Dendritic cell treated with granulocyte-macrophage colony-stimulating factor and Interleukin-4, amounts not matched to agents 40 ng/mL and 50 ng/mL, for 4 days (primary cell): ENCODE measurements around the gene SIX2.

Experiments used
- H3K27ac Mint-ChIP-seq: one replicate; pipeline ENCODE4 v1.8.0; 2022; ENCODE audit warnings: mild to moderate bottlenecking, mixed read lengths
- H3K27me3 Mint-ChIP-seq: one replicate; pipeline ENCODE4 v1.8.0; 2022; ENCODE audit warnings: mild to moderate bottlenecking, mixed read lengths
- H3K36me3 Mint-ChIP-seq: one replicate; pipeline ENCODE4 v1.8.0; 2022; ENCODE audit warnings: low read depth, mixed read lengths
- H3K4me1 Mint-ChIP-seq: one replicate; pipeline ENCODE4 v1.8.0; 2022; ENCODE audit warnings: low read depth, mixed read lengths
- H3K4me3 Mint-ChIP-seq: one replicate; pipeline ENCODE4 v1.8.0; 2022; ENCODE audit warnings: mild to moderate bottlenecking, moderate library complexity, mixed read lengths
- H3K9me3 Mint-ChIP-seq: one replicate; pipeline ENCODE4 v1.8.0; 2022; ENCODE audit warnings: mixed read lengths
- intact Hi-C: fragments of 100-400 bp; cut with micrococcal nuclease; formaldehyde crosslinking; loops from one replicate; pipeline ENCODE4 v1.15.0; 2022

The SIX2 gene

GRCh38 chr2:45002686-45003085 is 6.6 kb downstream of the SIX2 start:
- H3K4me3 Mint-ChIP-seq = no peak overlapping the region
- no peaks in the 10 kb centered on the region for H3K36me3 Mint-ChIP-seq
- H3K27ac Mint-ChIP-seq = no peak overlapping the region
- intact Hi-C loops = no loop called here
- no peaks in the 10 kb centered on the region for H3K9me3 Mint-ChIP-seq
- peaks cover 97% of the 10 kb centered on the region for H3K27me3 Mint-ChIP-seq
- H3K4me1 Mint-ChIP-seq = peaks cover 27% of the 10 kb centered on the region

- no peak overlapping the region for H3K4me3 Mint-ChIP-seq
- H3K9me3 Mint-ChIP-seq = no peaks in the 10 kb centered on the region
- H3K27me3 Mint-ChIP-seq = peaks cover 97% of the 10 kb centered on the region
- intact Hi-C loops = no loop called here
- H3K27ac Mint-ChIP-seq = no peak overlapping the region
- H3K36me3 Mint-ChIP-seq = no peaks in the 10 kb centered on the region
- peaks cover 27% of the 10 kb centered on the region for H3K4me1 Mint-ChIP-seq
Measured at GRCh38 chr2:45001869-45002385, 7.3 kb downstream of the SIX2 start.

GRCh38 chr2:45000921-45001868 is 8.1 kb downstream of the SIX2 start:
- intact Hi-C loops = no loop called here
- Mint-ChIP-seq H3K27me3 (peaks cover 95% of the 10 kb centered on the region), H3K36me3 (no peaks in the 10 kb centered on the region), H3K9me3 (no peaks in the 10 kb centered on the region), H3K27ac (no peak overlapping the region), H3K4me3 (peak overlapping the region; percentile 27), H3K4me1 (peaks cover 20% of the 10 kb centered on the region)

- peaks cover 94% of the 10 kb centered on the region for H3K27me3 Mint-ChIP-seq
- no peaks in the 10 kb centered on the region for H3K36me3 Mint-ChIP-seq
- H3K4me3 Mint-ChIP-seq = no peak overlapping the region
- intact Hi-C loops = no loop called here
- no peak overlapping the region for H3K27ac Mint-ChIP-seq
- no peaks in the 10 kb centered on the region for H3K9me3 Mint-ChIP-seq
- peaks cover 26% of the 10 kb centered on the region for H3K4me1 Mint-ChIP-seq
Measured at GRCh38 chr2:45000341-45000901, 8.8 kb downstream of the SIX2 start.

GRCh38 chr2:44999540-44999939 is 9.7 kb downstream of the SIX2 start:
- Mint-ChIP-seq H3K27ac (no peak overlapping the region), H3K27me3 (peaks cover 92% of the 10 kb centered on the region), H3K4me1 (peaks cover 26% of the 10 kb centered on the region), H3K4me3 (no peak overlapping the region), H3K9me3 (no peaks in the 10 kb centered on the region), H3K36me3 (no peaks in the 10 kb centered on the region)
- intact Hi-C loops = no loop called here

- Mint-ChIP-seq H3K4me1 (peaks cover 19% of the 10 kb centered on the region), H3K27ac (no peak overlapping the region), H3K9me3 (no peaks in the 10 kb centered on the region), H3K4me3 (no peak overlapping the region), H3K27me3 (peaks cover 91% of the 10 kb centered on the region), H3K36me3 (no peaks in the 10 kb centered on the region)
- intact Hi-C loops = no loop called here
Measured at GRCh38 chr2:44997963-44998362, 11.3 kb downstream of the SIX2 start.

- Mint-ChIP-seq H3K27me3 (peaks cover 80% of the 10 kb centered on the region), H3K4me3 (no peak overlapping the region), H3K4me1 (peaks cover 13% of the 10 kb centered on the region), H3K36me3 (no peaks in the 10 kb centered on the region), H3K27ac (no peak overlapping the region), H3K9me3 (peaks cover 9% of the 10 kb centered on the region)
- intact Hi-C loops = no loop called here
Measured at GRCh38 chr2:44996356-44996755, 12.9 kb downstream of the SIX2 start.

- Mint-ChIP-seq H3K9me3 (peaks cover 9% of the 10 kb centered on the region), H3K27ac (no peak overlapping the region), H3K4me1 (peaks cover 6% of the 10 kb centered on the region), H3K4me3 (no peak overlapping the region), H3K27me3 (peaks cover 73% of the 10 kb centered on the region), H3K36me3 (no peaks in the 10 kb centered on the region)
- intact Hi-C loops = no loop called here
Measured at GRCh38 chr2:44994377-44994776, 14.9 kb downstream of the SIX2 start.

- peaks cover 25% of the 10 kb centered on the region for H3K9me3 Mint-ChIP-seq
- no peak overlapping the region for H3K27ac Mint-ChIP-seq
- peaks cover 34% of the 10 kb centered on the region for H3K27me3 Mint-ChIP-seq
- H3K36me3 Mint-ChIP-seq = no peaks in the 10 kb centered on the region
- intact Hi-C loops = no loop called here
- no peaks in the 10 kb centered on the region for H3K4me1 Mint-ChIP-seq
- H3K4me3 Mint-ChIP-seq = no peak overlapping the region
Measured at GRCh38 chr2:44989176-44989575, 20.1 kb downstream of the SIX2 start.

GRCh38 chr2:44983836-44984604 is 25.2 kb downstream of the SIX2 start:
- Mint-ChIP-seq H3K4me3 (no peak overlapping the region), H3K4me1 (peaks cover 6% of the 10 kb centered on the region), H3K27ac (no peak overlapping the region), H3K27me3 (peaks cover 22% of the 10 kb centered on the region), H3K36me3 (no peaks in the 10 kb centered on the region), H3K9me3 (peaks cover 22% of the 10 kb centered on the region)
- intact Hi-C loops = no loop called here

GRCh38 chr2:44981714-44982108 is 27.5 kb downstream of the SIX2 start:
- H3K27ac Mint-ChIP-seq = no peak overlapping the region
- no peak overlapping the region for H3K4me3 Mint-ChIP-seq
- intact Hi-C loops = loop anchor here (1.0 kb wide), 2 partner anchors 513 to 597 kb away; no protein-coding TSS in a partner anchor
- H3K4me1 Mint-ChIP-seq = peaks cover 6% of the 10 kb centered on the region
- H3K36me3 Mint-ChIP-seq = no peaks in the 10 kb centered on the region
- peaks cover 9% of the 10 kb centered on the region for H3K9me3 Mint-ChIP-seq
- peaks cover 25% of the 10 kb centered on the region for H3K27me3 Mint-ChIP-seq

- H3K36me3 Mint-ChIP-seq = no peaks in the 10 kb centered on the region
Measured at GRCh38 chr2:44980751-44981713, 28.2 kb downstream of the SIX2 start.

GRCh38 chr2:44979581-44979980 is 29.7 kb downstream of the SIX2 start:
- peaks cover 6% of the 10 kb centered on the region for H3K4me1 Mint-ChIP-seq
- peaks cover 28% of the 10 kb centered on the region for H3K27me3 Mint-ChIP-seq
- no peaks in the 10 kb centered on the region for H3K36me3 Mint-ChIP-seq
- H3K4me3 Mint-ChIP-seq = no peak overlapping the region
- peaks cover 9% of the 10 kb centered on the region for H3K9me3 Mint-ChIP-seq
- H3K27ac Mint-ChIP-seq = no peak overlapping the region
- intact Hi-C loops = no loop called here

More at GRCh38 chr2:44980751-44981713, 28.2 kb downstream of the SIX2 start:
- peaks cover 9% of the 10 kb centered on the region for H3K9me3 Mint-ChIP-seq
- H3K27ac Mint-ChIP-seq = no peak overlapping the region
- intact Hi-C loops = loop anchor here (1.0 kb wide), 2 partner anchors 513 to 597 kb away; no protein-coding TSS in a partner anchor
- H3K4me3 Mint-ChIP-seq = no peak overlapping the region
- H3K4me1 Mint-ChIP-seq = peaks cover 6% of the 10 kb centered on the region
- H3K27me3 Mint-ChIP-seq = peaks cover 27% of the 10 kb centered on the region
